DND-41 (cell line): ENCODE data around the gene LMX1A.

Source experiments
- CTCF ChIP-seq: IDR thresholded peaks from 2 replicates; pipeline ENCODE4 v1.5.1; 2012; ENCODE audit warnings: borderline replicate concordance, low read length, moderate library complexity, mild to moderate bottlenecking; ENCODE audit not compliant: poor library complexity, severe bottlenecking; ENCODE audit errors: extremely low read depth
- EZH2 ChIP-seq: IDR thresholded peaks from 3 replicates; pipeline ENCODE4 v1.6.1; 2012; ENCODE audit warnings: borderline replicate concordance, low read depth, mild to moderate bottlenecking, moderate library complexity, low read length, inconsistent platforms; ENCODE audit not compliant: severe bottlenecking

- no peak for TF ChIP-seq CTCF
- no peak for TF ChIP-seq EZH2
These were observed 69.2 kb downstream of the LMX1A start for GRCh38 chr1:165287329-165287728.
